OCI-LY7 (cell line): ENCODE measurements around the gene GNG7. TPM values are rescaled to one million over a fixed set of nuclear protein-coding genes. Genes with fewer than 3 reads are reported as not detected.
"Not testable (repeated sequence)": the region's sequence is repeated elsewhere in the genome, so short reads cannot be mapped to it uniquely, and the experiment has no call there.

Experiments
- BruUV-seq: library from RNA; stranded (reverse); fragments of 400-500 nt; replicated peaks from 2 replicates; lab custom pipeline; 2021; lab: Mats Ljungman, UMichigan
- CTCF ChIA-PET: fragments of 300-600 bp; sonication (Branson Sonifier 250); formaldehyde crosslinking; loops from one replicate; lab custom pipeline; 2022; ENCODE audit warnings: antibody characterized with exemption; ENCODE audit not compliant: unreplicated experiment; lab: Charles Lee
- POLR2A ChIA-PET: fragments of 300-600 bp; sonication (Branson Sonifier 250); formaldehyde crosslinking; loops from one replicate; lab custom pipeline; 2022; ENCODE audit warnings: antibody characterized with exemption; lab: Charles Lee
- DNase-seq: peaks from one replicate; pipeline ENCODE4 v3.0.0-alpha.2; 2015; ENCODE audit warnings: low spot score
- H2AFZ ChIP-seq: fragments of 200-600 bp; sonication (generic), shearing (Covaris generic); 2 replicates; pipeline ENCODE4 v1.6.1; 2014; ENCODE audit warnings: mild to moderate bottlenecking, antibody characterized with exemption, low read length, moderate library complexity
- H3K27ac ChIP-seq: fragments of 200-600 bp; sonication (generic); 2 replicates; pipeline ENCODE4 v1.5.1; 2014; ENCODE audit warnings: mixed run types, low read depth, mild to moderate bottlenecking, moderate library complexity, low read length, inconsistent platforms; ENCODE audit not compliant: poor library complexity, severe bottlenecking
- H3K36me3 ChIP-seq: fragments of 200-600 bp; sonication (generic); 2 replicates; pipeline ENCODE4 v1.6.1; 2014; ENCODE audit warnings: mild to moderate bottlenecking, antibody characterized with exemption, low read length, moderate library complexity, mixed read lengths; ENCODE audit not compliant: insufficient read depth
- H3K4me1 ChIP-seq: fragments of 200-600 bp; sonication (generic); 2 replicates; pipeline ENCODE4 v1.5.1; 2014; ENCODE audit warnings: mild to moderate bottlenecking, low read length; ENCODE audit not compliant: insufficient read depth, poor library complexity, severe bottlenecking
- H3K4me2 ChIP-seq: fragments of 200-600 bp; sonication (generic); 2 replicates; pipeline ENCODE4 v1.6.1; 2014; ENCODE audit warnings: mild to moderate bottlenecking, low read length
- H3K4me3 ChIP-seq: fragments of 200-600 bp; sonication (generic); 2 replicates; pipeline ENCODE4 v1.5.1; 2014; ENCODE audit warnings: mild to moderate bottlenecking, low read depth, low read length; ENCODE audit not compliant: poor library complexity, severe bottlenecking
- H3K79me2 ChIP-seq: fragments of 200-600 bp; sonication (generic); 2 replicates; pipeline ENCODE4 v1.6.1; 2016; ENCODE audit warnings: low read depth, mild to moderate bottlenecking, low read length, moderate library complexity, mixed read lengths; ENCODE audit not compliant: insufficient read depth
- H3K9me2 ChIP-seq: fragments of 200-600 bp; sonication (generic); 2 replicates; pipeline ENCODE4 v1.6.1; 2016; ENCODE audit warnings: mild to moderate bottlenecking, low read length, mixed read lengths; ENCODE audit not compliant: insufficient read depth
- H3K9me3 ChIP-seq: fragments of 200-600 bp; sonication (generic); 2 replicates; pipeline ENCODE4 v1.6.1; 2014; ENCODE audit warnings: mild to moderate bottlenecking, mixed run types, low read length, mixed read lengths
- H4K20me1 ChIP-seq: fragments of 200-600 bp; sonication (generic); 2 replicates; pipeline ENCODE4 v1.6.1; 2014; ENCODE audit warnings: mild to moderate bottlenecking, antibody characterized with exemption, low read length, moderate library complexity, mixed read lengths; ENCODE audit not compliant: insufficient read depth
- CTCF ChIP-seq: fragments of 200-600 bp; sonication (generic); conservative IDR thresholded peaks from 2 replicates; pipeline ENCODE4 v1.5.1; 2014; ENCODE audit warnings: mild to moderate bottlenecking, antibody characterized with exemption, low read length, moderate library complexity, mixed read lengths
- EZH2phosphoT487 ChIP-seq: fragments of 200-600 bp; sonication (generic); IDR thresholded peaks from 2 replicates; pipeline ENCODE4 v1.6.1; 2018; ENCODE audit warnings: low read depth, borderline replicate concordance, mild to moderate bottlenecking, mixed run types, antibody characterized with exemption, low read length, moderate library complexity, mixed read lengths
- intact Hi-C: fragments of 100-400 bp; cut with micrococcal nuclease; formaldehyde crosslinking; loops from one replicate; pipeline ENCODE4 v1.10.0; 2022; ENCODE audit not compliant: unreplicated experiment
- total RNA-seq, 2 experiments: library from RNA; depleted of rRNA in 1 of 2; stranded (reverse); fragments of >200 nt in 1 of 2; shearing (Covaris generic) in 1 of 2; gene quantifications; 2 replicates each; pipeline ENCODE4 v1.2.3, GENCODE V29; 2014 to 2022

GNG7 gene
- total RNA-seq, 2 experiments from 2014 or later, result 13.9 to 15.3 TPM

- BruUV-seq, result no TSS peak
- Histone ChIP-seq H3K4me2 (no peak overlapping the region), H3K27ac (no peak overlapping the region), H3K4me1 (no peaks in the 10 kb centered on the region), H2AFZ (no peak overlapping the region), H3K9me2 (no peaks in the 10 kb centered on the region), H3K4me3 (no peak overlapping the region), H3K9me3 (no peaks in the 10 kb centered on the region), H3K79me2 (no peaks in the 10 kb centered on the region), H3K36me3 (no peaks in the 10 kb centered on the region), H4K20me1 (no peaks in the 10 kb centered on the region)
- intact Hi-C loops, result no loop called here
- no peak for TF ChIP-seq EZH2phosphoT487
- TF ChIP-seq CTCF, result no peak
- ChIA-PET POLR2A (no interaction called here), CTCF (no interaction called here)
- DNase-seq, result no peak
Observed at GRCh38 chr19:2574478-2574931, 128.0 kb downstream of the GNG7 start.

GRCh38 chr19:2573916-2574315 is 128.6 kb downstream of the GNG7 start:
- H3K79me2 ChIP-seq, result no peaks in the 10 kb centered on the region
- H4K20me1 ChIP-seq, result no peaks in the 10 kb centered on the region
- no peaks in the 10 kb centered on the region for H3K4me1 ChIP-seq
- H3K4me3 ChIP-seq, result no peak overlapping the region
- no peaks in the 10 kb centered on the region for H3K9me2 ChIP-seq
- DNase-seq, result no peak
- no peak overlapping the region for H3K27ac ChIP-seq
- H2AFZ ChIP-seq, result no peak overlapping the region
- POLR2A ChIA-PET, result no interaction called here
- CTCF ChIA-PET, result no interaction called here
- intact Hi-C loops, result no loop called here
- no TSS peak for BruUV-seq
- no peak overlapping the region for H3K4me2 ChIP-seq
- TF ChIP-seq CTCF, result no peak
- TF ChIP-seq EZH2phosphoT487, result no peak
- H3K9me3 ChIP-seq, result no peaks in the 10 kb centered on the region
- no peaks in the 10 kb centered on the region for H3K36me3 ChIP-seq

GRCh38 chr19:2572152-2572551 is 130.3 kb downstream of the GNG7 start:
- H3K4me2 ChIP-seq, H3K4me1 ChIP-seq, H3K9me2 ChIP-seq, H3K36me3 ChIP-seq, intact Hi-C loops, H4K20me1 ChIP-seq, BruUV-seq, H3K9me3 ChIP-seq, H2AFZ ChIP-seq, H3K79me2 ChIP-seq, POLR2A ChIA-PET, H3K27ac ChIP-seq, H3K4me3 ChIP-seq, CTCF ChIA-PET, DNase-seq: not testable (repeated sequence)
